Measurements from ENCODE around the gene ZFAND4.
"Not testable (repeated sequence)": the region's sequence is repeated elsewhere in the genome, so short reads cannot be mapped to it uniquely, and the experiment has no call there.

Gene ZFAND4

GRCh38 chr10:45580371-45581215 lies 92.0 kb downstream of the ZFAND4 start:
- H3K27ac ChIP-seq: no peak overlapping the region
- ChIA-PET POLR2A (ENCODE audit: low non-redundant PET) (no interaction called here), CTCF (interaction anchor here (0.7 kb wide), 1 partner anchor 34 kb away, joined by 3 read pairs; no protein-coding TSS in a partner anchor)
- no peak for TF ChIP-seq CTCF (conservative IDR thresholded peaks at IDR 0.05; ENCODE audit: low read depth)
- no peak for DNase-seq (ENCODE audit: low spot score)

GRCh38 chr10:45578384-45578971 lies 94.1 kb downstream of the ZFAND4 start:
- no peak for TF ChIP-seq CTCF (conservative IDR thresholded peaks at IDR 0.05; ENCODE audit: low read depth)
- no peak for DNase-seq (ENCODE audit: low spot score)
- ChIA-PET CTCF (no interaction called here), POLR2A (ENCODE audit: low non-redundant PET) (no interaction called here)
- H3K27ac ChIP-seq: no peak overlapping the region

- TF ChIP-seq CTCF (conservative IDR thresholded peaks at IDR 0.05; ENCODE audit: low read depth): no peak
- no peak overlapping the region for H3K27ac ChIP-seq
- CTCF ChIA-PET: no interaction called here
- DNase-seq (ENCODE audit: low spot score): no peak
- POLR2A ChIA-PET (ENCODE audit: low non-redundant PET): no interaction called here
Measured at GRCh38 chr10:45575966-45576597, 96.5 kb downstream of the ZFAND4 start.

GRCh38 chr10:45575032-45575761 lies 97.4 kb downstream of the ZFAND4 start:
- CTCF ChIA-PET; DNase-seq (ENCODE audit: low spot score); POLR2A ChIA-PET (ENCODE audit: low non-redundant PET); H3K27ac ChIP-seq: not testable (repeated sequence)

- DNase-seq (ENCODE audit: low spot score): no peak
- no peak for TF ChIP-seq CTCF (conservative IDR thresholded peaks at IDR 0.05; ENCODE audit: low read depth)
- POLR2A ChIA-PET (ENCODE audit: low non-redundant PET): no interaction called here
- CTCF ChIA-PET: no interaction called here
- H3K27ac ChIP-seq: no peak overlapping the region
Measured at GRCh38 chr10:45569471-45569870, 103.1 kb downstream of the ZFAND4 start.

GRCh38 chr10:45566415-45566814 lies 106.2 kb downstream of the ZFAND4 start:
- H3K27ac ChIP-seq: no peak overlapping the region
- CTCF ChIA-PET: no interaction called here
- POLR2A ChIA-PET (ENCODE audit: low non-redundant PET): no interaction called here
- TF ChIP-seq CTCF (conservative IDR thresholded peaks at IDR 0.05; ENCODE audit: low read depth): no peak
- DNase-seq (ENCODE audit: low spot score): no peak
